ENCODE measurements around the gene URM1.
"Not testable (repeated sequence)": the region's sequence is repeated elsewhere in the genome, so short reads cannot be mapped to it uniquely, and the experiment has no call there.

The URM1 gene

GRCh38 chr9:128412120-128412790 is 41.1 kb downstream of the URM1 start:
- TF ChIP-seq MYC (IDR thresholded peaks at IDR 0.05; ENCODE audit: low read depth, low read length), result no peak
- TF ChIP-seq, protein P1, sequence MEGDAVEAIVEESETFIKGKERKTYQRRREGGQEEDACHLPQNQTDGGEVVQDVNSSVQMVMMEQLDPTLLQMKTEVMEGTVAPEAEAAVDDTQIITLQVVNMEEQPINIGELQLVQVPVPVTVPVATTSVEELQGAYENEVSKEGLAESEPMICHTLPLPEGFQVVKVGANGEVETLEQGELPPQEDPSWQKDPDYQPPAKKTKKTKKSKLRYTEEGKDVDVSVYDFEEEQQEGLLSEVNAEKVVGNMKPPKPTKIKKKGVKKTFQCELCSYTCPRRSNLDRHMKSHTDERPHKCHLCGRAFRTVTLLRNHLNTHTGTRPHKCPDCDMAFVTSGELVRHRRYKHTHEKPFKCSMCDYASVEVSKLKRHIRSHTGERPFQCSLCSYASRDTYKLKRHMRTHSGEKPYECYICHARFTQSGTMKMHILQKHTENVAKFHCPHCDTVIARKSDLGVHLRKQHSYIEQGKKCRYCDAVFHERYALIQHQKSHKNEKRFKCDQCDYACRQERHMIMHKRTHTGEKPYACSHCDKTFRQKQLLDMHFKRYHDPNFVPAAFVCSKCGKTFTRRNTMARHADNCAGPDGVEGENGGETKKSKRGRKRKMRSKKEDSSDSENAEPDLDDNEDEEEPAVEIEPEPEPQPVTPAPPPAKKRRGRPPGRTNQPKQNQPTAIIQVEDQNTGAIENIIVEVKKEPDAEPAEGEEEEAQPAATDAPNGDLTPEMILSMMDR (IDR thresholded peaks at IDR 0.05; ENCODE audit: low read depth, low read length), result peak; percentile 69
- peak; percentile 73 for DNase-seq (ENCODE audit: low read depth)
- no peak overlapping the region for H3K4me3 ChIP-seq (ENCODE audit: low read depth, low read length)

GRCh38 chr9:128413728-128414127 is 42.6 kb downstream of the URM1 start:
- not testable (repeated sequence) for H3K4me3 ChIP-seq (ENCODE audit: low read depth, low read length)

DNA sequence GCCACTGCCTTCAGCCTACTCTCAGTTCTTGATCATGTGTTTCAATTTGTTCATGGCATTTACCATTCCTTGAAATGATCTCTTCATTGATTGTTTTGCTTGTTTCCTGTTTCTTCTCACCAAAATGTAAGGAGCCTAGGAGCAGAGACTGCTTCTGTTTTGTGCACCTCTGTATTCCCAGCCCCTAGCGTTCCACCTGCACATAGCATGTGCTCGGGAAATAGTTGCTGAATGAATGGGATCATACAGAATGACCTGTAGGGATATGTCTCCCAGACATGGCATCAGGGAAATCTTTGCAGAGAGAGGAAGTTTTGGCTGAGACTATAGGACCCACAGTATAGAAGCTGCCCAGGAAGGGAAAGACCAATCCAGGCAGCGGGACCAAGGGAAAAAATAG is 43.3 kb downstream of the URM1 start:
- TF ChIP-seq MYC (IDR thresholded peaks at IDR 0.05; ENCODE audit: low read depth, low read length), result no peak
- TF ChIP-seq, protein P1 (IDR thresholded peaks at IDR 0.05; ENCODE audit: low read depth, low read length), result no peak
- no peak for TF ChIP-seq MAX (IDR thresholded peaks at IDR 0.05; ENCODE audit: low read depth, low read length)
- TF ChIP-seq POLR2A (IDR thresholded peaks at IDR 0.05; ENCODE audit: extremely low read depth, insufficient read length), result no peak
- no peak for DNase-seq (ENCODE audit: low read depth)
- no peak overlapping the region for H3K4me3 ChIP-seq (ENCODE audit: low read depth, low read length)

More at GRCh38 chr9:128413728-128414127, 42.6 kb downstream of the URM1 start:
- not testable (repeated sequence) for DNase-seq (ENCODE audit: low read depth)

GRCh38 chr9:128415281-128415680 is 44.1 kb downstream of the URM1 start:
- no peak for DNase-seq (ENCODE audit: low read depth)
- no peak overlapping the region for H3K4me3 ChIP-seq (ENCODE audit: low read depth, low read length)
- TF ChIP-seq, protein P1 (IDR thresholded peaks at IDR 0.05; ENCODE audit: low read depth, low read length), result no peak
- TF ChIP-seq POLR2A (IDR thresholded peaks at IDR 0.05; ENCODE audit: extremely low read depth, insufficient read length) (no peak), MAX (IDR thresholded peaks at IDR 0.05; ENCODE audit: low read depth, low read length) (no peak), MYC (IDR thresholded peaks at IDR 0.05; ENCODE audit: low read depth, low read length) (no peak)

GRCh38 chr9:128416014-128416413 is 44.8 kb downstream of the URM1 start:
- no peak overlapping the region for H3K4me3 ChIP-seq (ENCODE audit: low read depth, low read length)
- DNase-seq (ENCODE audit: low read depth), result no peak

DNA sequence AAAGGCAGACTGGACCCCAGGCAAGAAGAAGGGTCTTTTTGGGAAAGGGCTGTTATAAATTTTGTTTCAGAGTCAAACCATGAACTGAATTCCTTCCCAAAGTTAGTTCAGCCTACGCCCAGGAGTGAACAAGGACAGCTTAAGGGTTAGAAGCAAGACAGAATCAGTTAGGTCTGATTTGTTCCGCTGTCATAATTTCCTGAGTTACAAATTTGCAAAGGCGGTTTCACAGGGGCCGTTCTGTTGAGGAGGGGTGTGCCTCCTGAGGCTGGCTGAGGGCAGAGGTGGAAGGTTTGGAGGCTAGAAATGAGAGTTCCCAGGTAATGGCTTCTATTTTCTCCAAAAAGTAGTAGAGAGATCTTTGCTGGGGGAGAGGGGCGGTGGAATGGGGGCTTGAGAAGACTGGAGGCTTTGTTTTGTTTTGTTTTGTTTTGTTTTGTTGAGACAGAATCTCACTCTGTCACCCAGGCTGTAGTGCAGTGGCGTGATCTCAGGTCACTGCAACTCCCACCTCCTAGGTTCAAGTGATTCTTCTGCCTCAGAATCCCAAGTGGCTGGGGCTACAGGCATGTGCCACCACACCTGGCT is 45.4 kb downstream of the URM1 start:
- DNase-seq (ENCODE audit: low read depth), result peak; percentile 56
- TF ChIP-seq MAX (IDR thresholded peaks at IDR 0.05; ENCODE audit: low read depth, low read length), result no peak
- TF ChIP-seq, protein P1 (IDR thresholded peaks at IDR 0.05; ENCODE audit: low read depth, low read length), result no peak
- no peak overlapping the region for H3K4me3 ChIP-seq (ENCODE audit: low read depth, low read length)

More at GRCh38 chr9:128416014-128416413, 44.8 kb downstream of the URM1 start:
- TF ChIP-seq, protein P1 (IDR thresholded peaks at IDR 0.05; ENCODE audit: low read depth, low read length), result no peak
- TF ChIP-seq MAX (IDR thresholded peaks at IDR 0.05; ENCODE audit: low read depth, low read length) (no peak), MYC (IDR thresholded peaks at IDR 0.05; ENCODE audit: low read depth, low read length) (no peak), POLR2A (IDR thresholded peaks at IDR 0.05; ENCODE audit: extremely low read depth, insufficient read length) (no peak)
